Measurements from ENCODE around the gene UBA6. TPM values are rescaled to one million over a fixed set of nuclear protein-coding genes. Genes with fewer than 3 reads are reported as not detected.

UBA6 gene
- total RNA-seq, 1 experiment from 2014 or later: 72.2 TPM

GRCh38 chr4:67684839-67685531 lies 16.0 kb downstream of the UBA6 start:
- H3K9ac ChIP-seq (ENCODE audit: extremely low read depth, insufficient read length, low read length): no peak overlapping the region
- H3K27me3 Mint-ChIP-seq (ENCODE audit: low read depth): no peaks in the 10 kb centered on the region
- TF ChIP-seq, protein P1, sequence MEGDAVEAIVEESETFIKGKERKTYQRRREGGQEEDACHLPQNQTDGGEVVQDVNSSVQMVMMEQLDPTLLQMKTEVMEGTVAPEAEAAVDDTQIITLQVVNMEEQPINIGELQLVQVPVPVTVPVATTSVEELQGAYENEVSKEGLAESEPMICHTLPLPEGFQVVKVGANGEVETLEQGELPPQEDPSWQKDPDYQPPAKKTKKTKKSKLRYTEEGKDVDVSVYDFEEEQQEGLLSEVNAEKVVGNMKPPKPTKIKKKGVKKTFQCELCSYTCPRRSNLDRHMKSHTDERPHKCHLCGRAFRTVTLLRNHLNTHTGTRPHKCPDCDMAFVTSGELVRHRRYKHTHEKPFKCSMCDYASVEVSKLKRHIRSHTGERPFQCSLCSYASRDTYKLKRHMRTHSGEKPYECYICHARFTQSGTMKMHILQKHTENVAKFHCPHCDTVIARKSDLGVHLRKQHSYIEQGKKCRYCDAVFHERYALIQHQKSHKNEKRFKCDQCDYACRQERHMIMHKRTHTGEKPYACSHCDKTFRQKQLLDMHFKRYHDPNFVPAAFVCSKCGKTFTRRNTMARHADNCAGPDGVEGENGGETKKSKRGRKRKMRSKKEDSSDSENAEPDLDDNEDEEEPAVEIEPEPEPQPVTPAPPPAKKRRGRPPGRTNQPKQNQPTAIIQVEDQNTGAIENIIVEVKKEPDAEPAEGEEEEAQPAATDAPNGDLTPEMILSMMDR (conservative IDR thresholded peaks at IDR 0.05): no peak
- no peak overlapping the region for H3K4ac ChIP-seq (ENCODE audit: low read depth, low read length)
- H3K9me3 Mint-ChIP-seq: no peaks in the 10 kb centered on the region
- WGBS (ENCODE audit: extremely low coverage, insufficient read length, low lambda C conversion rate): 100% methylated on average over 1 of the region's 1 CpG
- H3T11ph ChIP-seq (ENCODE audit: low read length): no peak overlapping the region
- H2BK15ac ChIP-seq (ENCODE audit: low read depth, low read length): no peak overlapping the region
- H4K8ac ChIP-seq (replicated peaks; ENCODE audit: insufficient read length, low read depth, low read length): no peak overlapping the region
- H3K27me3 ChIP-seq (ENCODE audit: insufficient read depth, low read length): no peaks in the 10 kb centered on the region
- no peaks in the 10 kb centered on the region for H3K9me3 ChIP-seq (ENCODE audit: control insufficient read depth, low read depth, low read length)
- H2BK20ac ChIP-seq (ENCODE audit: low read depth, low read length, poor library complexity, severe bottlenecking): no peak overlapping the region
- no peak overlapping the region for H2BK5ac ChIP-seq (ENCODE audit: insufficient read length, low read length)
- H4K5ac ChIP-seq (ENCODE audit: insufficient read length, low read depth, low read length): no peak overlapping the region
- H3K23me2 ChIP-seq (ENCODE audit: insufficient read length, low read depth, low read length, poor library complexity, severe bottlenecking): no peaks in the 10 kb centered on the region
- H3K4me2 ChIP-seq (ENCODE audit: insufficient read depth, insufficient read length, low read length): no peak overlapping the region
- H2AFZ ChIP-seq (ENCODE audit: low read length): no peak overlapping the region
- H3K14ac ChIP-seq (ENCODE audit: insufficient read depth, low read length): no peak overlapping the region
- no peaks in the 10 kb centered on the region for H3K79me2 ChIP-seq (ENCODE audit: insufficient read depth, low read length)
- H2BK12ac ChIP-seq (ENCODE audit: insufficient read length, low read depth, low read length): no peak overlapping the region
- no peak for DNase-seq
- H3K4me1 ChIP-seq (ENCODE audit: insufficient read depth, low read length): no peaks in the 10 kb centered on the region
- H3K36me3 Mint-ChIP-seq (ENCODE audit: insufficient read depth in 1 of 3, low read depth in 3 of 3): peaks cover 0 to 19% (median 16%) of the 10 kb centered on the region in 3 experiments; a peak in 5 of 7 replicates
- no peak overlapping the region for H2BK120ac ChIP-seq (ENCODE audit: low read depth, low read length, poor library complexity, severe bottlenecking)
- H2AK5ac ChIP-seq (ENCODE audit: insufficient read length, low read length): no peak overlapping the region
- H3K27ac Mint-ChIP-seq: peak overlapping the region in 1 of 3 experiments; percentile 81; a peak in 1 of 7 replicates
- H4K20me1 ChIP-seq (ENCODE audit: control insufficient read depth, insufficient read depth, insufficient read length): no peaks in the 10 kb centered on the region
- no peak overlapping the region for H3K18ac ChIP-seq (ENCODE audit: insufficient read length, low read depth, low read length)
- H3K23ac ChIP-seq (ENCODE audit: insufficient read length, low read depth, low read length): no peak overlapping the region
- peaks cover 7% of the 10 kb centered on the region for H3K79me1 ChIP-seq (ENCODE audit: insufficient read depth, low read depth, low read length, poor library complexity, severe bottlenecking)
- H4K91ac ChIP-seq (ENCODE audit: insufficient read length, low read depth, low read length): no peak overlapping the region
- H3K56ac ChIP-seq (ENCODE audit: insufficient read length, low read depth, low read length): no peak overlapping the region
- no peak overlapping the region for H3K4me3 Mint-ChIP-seq
- no peak overlapping the region for H3K27ac ChIP-seq (ENCODE audit: insufficient read length, low read depth, low read length)
- 0 out of 4 replicates have a peak, but pooled peaks cover 0 to 6% of the 10 kb centered on the region in 2 experiments for H3K4me1 Mint-ChIP-seq

Measured in H9 (cell line).